NCI-H1105 (cell line): ENCODE results near the gene PELI2.

Experiments used
- DNase-seq: peaks from one replicate; lab custom pipeline; 2025; lab: John Stamatoyannopoulos, UW

Gene PELI2

DNA sequence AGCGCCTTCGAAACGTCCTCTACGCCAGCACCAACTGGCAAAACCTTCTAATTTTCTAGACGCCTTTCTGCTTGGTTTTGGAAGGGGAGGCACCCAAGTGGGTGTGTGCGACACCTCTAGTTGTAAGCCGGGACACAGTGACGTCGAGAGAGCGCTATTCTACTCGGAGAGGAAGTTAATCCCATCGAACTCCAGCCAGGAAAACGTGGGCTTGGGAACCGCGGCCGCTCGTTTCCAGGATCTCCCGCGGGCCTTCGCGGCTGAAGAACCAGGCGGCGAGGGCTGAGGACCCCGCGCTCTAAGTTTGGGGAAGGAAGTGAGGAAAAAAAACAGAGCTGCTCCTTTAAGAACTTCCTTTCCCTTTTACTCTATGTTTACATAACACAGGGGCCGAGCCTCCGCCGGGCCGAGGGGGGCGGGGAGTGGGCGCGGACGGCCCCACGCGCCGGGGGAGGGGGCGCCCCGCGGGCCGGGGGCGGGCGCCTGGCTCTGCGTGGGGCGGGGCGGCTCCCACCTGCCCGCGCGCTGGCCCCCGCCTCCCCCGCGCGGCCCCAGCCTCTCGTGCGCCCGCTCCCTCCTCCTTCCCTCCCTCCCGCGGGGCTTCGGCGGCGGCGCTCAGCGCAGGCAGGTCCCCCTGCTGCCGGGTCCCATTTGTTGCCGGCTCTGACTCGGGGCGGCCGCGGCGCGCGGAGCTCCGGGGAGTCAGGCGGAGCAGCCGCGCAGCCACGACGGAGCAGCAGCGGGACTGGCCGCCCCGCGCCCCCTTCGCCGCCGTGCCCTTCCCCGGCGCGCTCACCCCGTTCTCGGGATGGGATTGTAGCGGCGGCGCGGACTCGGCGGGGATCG, at the start of gene PELI2:
Gene PELI2, plus strand, starts transcription at position 647 of the 846 bp plus-strand sequence. CDS start 250 bp downstream, outside the sequence.
- peak; percentile 80 for DNase-seq

- no peak for DNase-seq
Measured at GRCh38 chr14:56073799-56074198, 44.4 kb upstream of the PELI2 start.

GRCh38 chr14:56075301-56075700, 42.9 kb upstream of the PELI2 start:
- no peak for DNase-seq

DNA sequence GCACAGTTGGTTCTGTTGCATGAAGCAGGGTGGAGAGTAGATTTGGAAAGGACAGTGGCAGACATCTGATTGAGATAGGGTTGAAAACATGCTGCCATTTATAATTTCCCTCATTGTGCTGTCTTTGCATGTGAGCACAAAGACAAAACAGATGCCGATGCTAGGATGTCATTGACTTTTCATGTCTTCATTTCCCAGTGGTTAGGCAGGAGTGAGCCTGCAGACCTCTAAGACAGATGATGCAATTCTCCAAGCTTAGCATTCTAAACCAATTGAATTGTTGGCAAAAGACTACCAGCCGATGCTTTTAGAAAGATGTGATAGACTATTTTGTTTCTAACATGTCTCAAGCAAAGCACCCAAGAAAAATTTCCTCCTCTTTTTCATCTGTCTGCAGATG, 37.1 kb upstream of the PELI2 start:
- no peak for DNase-seq

DNA sequence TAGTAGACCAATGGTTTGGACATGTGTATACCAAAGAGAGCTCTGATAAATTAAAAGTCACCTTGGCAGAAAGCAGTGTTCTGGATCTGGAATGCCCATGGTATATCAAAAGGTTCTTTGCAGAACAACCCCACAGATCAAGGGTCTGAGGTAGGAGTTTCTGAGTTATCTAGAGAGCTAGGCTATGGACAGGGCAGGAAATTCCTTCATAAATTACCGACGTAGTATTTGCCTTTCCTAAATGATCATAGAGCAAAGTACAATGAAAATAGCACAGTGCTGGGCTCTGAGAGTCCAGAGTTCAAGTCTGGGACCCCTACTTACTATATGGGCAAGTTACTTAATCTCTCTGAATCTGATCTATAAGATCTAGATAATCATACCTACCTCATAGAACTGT, 35.3 kb upstream of the PELI2 start:
- DNase-seq = no peak

DNA sequence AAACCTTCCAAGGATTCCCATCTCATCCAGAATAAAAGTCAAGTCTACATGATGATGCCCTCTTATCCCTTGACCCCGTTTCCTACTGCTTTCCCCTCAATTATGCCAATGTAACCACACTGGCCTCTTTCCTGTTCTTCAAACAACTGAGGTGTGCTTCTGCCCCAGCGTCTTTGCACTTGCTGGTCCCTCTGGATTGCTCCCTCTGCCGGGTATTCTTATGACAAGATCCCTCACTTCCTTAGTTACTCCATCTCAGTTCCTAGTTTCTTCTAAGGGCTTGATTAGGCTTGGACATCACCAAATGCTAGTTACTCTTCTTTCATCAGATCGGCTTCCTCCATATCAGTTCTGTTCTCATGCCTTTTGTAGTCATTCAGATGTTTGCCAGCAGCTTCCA, 32.7 kb upstream of the PELI2 start:
- no peak for DNase-seq

GRCh38 chr14:56087671-56088471, 30.3 kb upstream of the PELI2 start:
- DNase-seq = no peak

DNA sequence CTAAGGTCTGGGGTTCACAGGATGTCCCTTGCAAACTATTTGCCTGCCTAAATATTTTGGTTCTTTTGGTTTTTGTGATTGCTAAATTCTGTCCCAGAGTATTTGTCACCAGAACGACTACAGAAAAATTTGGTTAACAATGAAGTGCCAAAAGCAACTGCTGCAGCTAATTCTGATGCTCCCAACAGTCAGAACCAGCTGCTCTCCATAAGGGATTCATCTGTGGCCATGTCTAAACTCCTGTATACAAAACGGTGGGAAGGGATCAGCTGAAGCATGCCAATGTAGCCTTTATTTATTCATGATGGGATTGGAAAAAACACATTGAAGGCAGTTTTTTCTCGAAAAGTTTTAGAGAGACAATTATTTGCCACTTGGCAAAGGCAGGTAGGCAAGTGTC, 29.3 kb upstream of the PELI2 start:
- no peak for DNase-seq

GRCh38 chr14:56092763-56093162, 25.4 kb upstream of the PELI2 start:
- no peak for DNase-seq

GRCh38 chr14:56094076-56094475, 24.1 kb upstream of the PELI2 start:
- DNase-seq = no peak

DNA sequence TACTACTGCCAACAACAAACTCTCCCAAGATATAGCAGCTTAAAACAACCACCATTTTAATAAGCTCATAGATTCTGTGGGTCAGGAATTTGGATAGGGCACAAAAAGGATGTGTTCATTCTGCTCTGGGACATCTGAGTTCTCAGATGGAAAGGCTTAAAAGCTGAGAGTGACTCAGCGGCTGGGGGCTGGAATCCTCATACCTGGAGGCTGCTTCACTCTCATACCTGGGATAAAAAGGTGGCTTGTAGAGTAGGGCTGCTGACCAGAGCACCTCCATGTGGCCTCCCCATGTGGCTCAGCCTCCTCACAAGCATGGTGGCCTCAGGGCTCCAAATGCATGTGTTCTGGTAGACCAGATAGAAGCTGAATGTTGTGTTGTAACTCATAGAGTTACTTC, 20.2 kb upstream of the PELI2 start:
- no peak for DNase-seq

DNA sequence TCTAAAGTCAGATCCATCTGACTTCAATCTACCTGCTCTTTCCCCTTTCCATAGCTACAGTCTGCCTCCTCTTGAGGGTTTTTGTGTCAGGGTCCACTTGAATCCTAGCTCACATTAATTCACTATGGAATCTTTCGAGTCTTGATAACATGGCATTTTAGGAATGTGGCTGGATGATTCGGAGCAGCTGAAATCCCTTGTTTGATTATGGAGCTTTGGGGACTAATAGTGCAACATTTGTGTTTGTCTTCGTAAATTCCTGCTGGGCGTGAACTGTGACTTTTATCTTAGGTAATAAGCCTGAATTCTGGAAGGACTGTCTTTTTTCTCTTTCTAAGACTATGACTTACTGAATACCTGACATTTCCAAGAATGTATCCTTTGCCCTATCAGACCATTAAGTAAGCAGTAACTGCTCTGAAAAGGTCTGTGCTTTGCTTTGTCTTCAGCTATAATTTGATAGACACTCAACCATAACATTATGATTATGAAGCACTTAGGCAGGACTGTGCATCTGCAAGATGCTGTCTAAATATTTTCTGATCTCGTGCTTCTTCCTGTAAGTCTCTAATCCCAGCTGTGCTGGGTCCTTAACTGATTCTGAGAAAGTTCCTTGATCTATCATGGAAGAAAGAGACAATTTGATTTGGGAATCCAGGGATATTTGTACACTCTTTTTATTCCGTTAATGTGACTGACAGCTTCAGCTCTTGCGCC, 19.0 kb upstream of the PELI2 start:
- DNase-seq = no peak

- no peak for DNase-seq
Measured at GRCh38 chr14:56100556-56100955, 17.7 kb upstream of the PELI2 start.

DNA sequence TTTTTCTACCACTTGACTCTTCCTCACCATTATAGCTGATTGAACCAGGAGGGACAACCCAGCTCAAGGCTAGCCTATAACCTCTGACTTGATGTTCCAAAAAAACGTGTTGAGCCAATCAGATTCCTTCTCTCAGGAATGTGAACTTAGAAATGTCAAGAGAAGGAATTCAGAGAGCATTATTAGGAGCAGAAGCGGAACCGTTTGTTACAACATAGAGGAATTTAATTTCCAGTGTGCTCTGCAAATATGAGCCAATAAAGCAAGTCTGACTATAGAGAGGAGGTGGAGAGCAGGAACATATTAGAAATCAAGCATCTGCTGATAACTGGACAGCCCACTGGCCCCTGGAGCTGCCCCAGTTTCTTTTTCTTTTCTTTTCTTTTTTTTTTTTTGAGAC, 15.3 kb upstream of the PELI2 start:
- DNase-seq = no peak

GRCh38 chr14:56107615-56108014, 10.6 kb upstream of the PELI2 start:
- no peak for DNase-seq

GRCh38 chr14:56108057-56108456, 10.2 kb upstream of the PELI2 start:
- no peak for DNase-seq

DNA sequence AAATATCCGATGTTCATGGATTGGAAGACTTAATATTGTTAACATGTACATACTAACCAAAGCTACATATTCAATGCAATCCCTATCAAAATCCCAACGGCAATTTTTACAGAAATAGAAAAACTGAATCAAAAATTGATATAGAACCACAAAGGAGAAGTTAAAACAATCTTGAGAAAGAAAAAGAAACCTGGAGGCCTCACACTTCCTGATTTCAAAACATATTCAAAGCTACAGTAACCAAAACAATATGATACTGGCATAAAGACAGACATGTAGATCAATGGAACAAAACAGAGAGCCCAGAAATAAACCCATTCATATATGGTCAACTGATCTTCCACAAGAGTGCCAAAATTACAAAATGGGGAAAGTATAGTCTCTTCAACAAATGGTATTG, 5.4 kb upstream of the PELI2 start:
- no peak for DNase-seq

- no peak for DNase-seq
Measured at GRCh38 chr14:56115334-56115870, 2.8 kb upstream of the PELI2 start.

- no peak for DNase-seq
Measured at GRCh38 chr14:56115976-56116893, 2.0 kb upstream of the PELI2 start.

- no peak for DNase-seq
Measured at GRCh38 chr14:56118611-56119181, 485 bp downstream of the PELI2 start.
